HEK293T (cell line): ENCODE results near the gene CFH.
A peak's percentile ranks its signal among the peaks of the same experiment; 100 is the strongest.
"Not testable (repeated sequence)": the region's sequence is repeated elsewhere in the genome, so short reads cannot be mapped to it uniquely, and the experiment has no call there.

ENCODE experiments used
- CTCF ChIA-PET: fragments of 350-600 bp; formaldehyde crosslinking; extraction: SDS; loops from one replicate; lab custom pipeline; 2021; ENCODE audit warnings: antibody characterized with exemption, inconsistent platforms; lab: Yijun Ruan, JAX
- POLR2A ChIA-PET: fragments of 350-600 bp; formaldehyde crosslinking; extraction: SDS; loops from one replicate; lab custom pipeline; 2020; ENCODE audit warnings: antibody characterized with exemption, inconsistent platforms; lab: Yijun Ruan, JAX
- DNase-seq: peaks from one replicate; pipeline ENCODE4 v3.0.0; 2012; ENCODE audit warnings: mixed read lengths; ENCODE audit errors: extremely low spot score
- ARNT ChIP-seq: fragments of 450-650 bp; IDR thresholded peaks from 2 replicates; pipeline ENCODE4 v1.6.1; 2017; ENCODE audit warnings: mild to moderate bottlenecking
- BHLHE40 ChIP-seq: fragments of 450-650 bp; IDR thresholded peaks from 2 replicates; pipeline ENCODE4 v1.6.1; 2016; ENCODE audit warnings: mild to moderate bottlenecking, moderate library complexity, borderline replicate concordance
- CTBP1 ChIP-seq: fragments of 450-650 bp; IDR thresholded peaks from 2 replicates; pipeline ENCODE4 v1.6.1; 2016; ENCODE audit warnings: borderline replicate concordance
- ELF4 ChIP-seq: fragments of 450-650 bp; IDR thresholded peaks from 2 replicates; pipeline ENCODE4 v1.6.1; 2017; ENCODE audit warnings: antibody characterized with exemption
- FOXA1 ChIP-seq: fragments of 450-650 bp; IDR thresholded peaks from 2 replicates; pipeline ENCODE4 v1.6.1; 2016; ENCODE audit warnings: mild to moderate bottlenecking
- FOXK2 ChIP-seq: fragments of 450-650 bp; IDR thresholded peaks from 2 replicates; pipeline ENCODE4 v1.6.1; 2016; ENCODE audit warnings: mild to moderate bottlenecking
- FOXM1 ChIP-seq: fragments of 450-650 bp; IDR thresholded peaks from 2 replicates; pipeline ENCODE4 v1.6.1; 2017; ENCODE audit warnings: mild to moderate bottlenecking, borderline replicate concordance
- HDGF ChIP-seq: fragments of 450-650 bp; IDR thresholded peaks from 2 replicates; pipeline ENCODE4 v1.6.1; 2017; ENCODE audit warnings: antibody characterized with exemption, borderline replicate concordance
- L3MBTL2 ChIP-seq: fragments of 450-650 bp; conservative IDR thresholded peaks from 2 replicates; pipeline ENCODE4 v1.6.1; 2016; ENCODE audit warnings: mild to moderate bottlenecking
- LEF1 ChIP-seq: fragments of 450-650 bp; IDR thresholded peaks from 2 replicates; pipeline ENCODE4 v1.6.1; 2017; ENCODE audit warnings: mild to moderate bottlenecking, borderline replicate concordance
- NFRKB ChIP-seq: fragments of 450-650 bp; IDR thresholded peaks from 2 replicates; pipeline ENCODE4 v1.6.1; 2016; ENCODE audit warnings: mild to moderate bottlenecking, moderate library complexity
- PKNOX1 ChIP-seq: fragments of 450-650 bp; IDR thresholded peaks from 2 replicates; pipeline ENCODE4 v1.6.1; 2016
- SP1 ChIP-seq: fragments of 450-650 bp; IDR thresholded peaks from 2 replicates; pipeline ENCODE4 v1.6.1; 2017
- SUZ12 ChIP-seq: fragments of 450-650 bp; IDR thresholded peaks from 2 replicates; pipeline ENCODE4 v1.6.1; 2016; ENCODE audit warnings: mild to moderate bottlenecking
- TARDBP ChIP-seq: fragments of 450-650 bp; IDR thresholded peaks from 2 replicates; pipeline ENCODE4 v1.6.1; 2016
- ZNF384 ChIP-seq: fragments of 450-650 bp; IDR thresholded peaks from 2 replicates; pipeline ENCODE4 v1.6.1; 2016

The CFH gene

GRCh38 chr1:196690582-196690981, 38.7 kb downstream of the CFH start:
- DNase-seq: no peak
- ChIA-PET POLR2A (no interaction called here), CTCF (no interaction called here)
- TF ChIP-seq FOXA1 (no peak), FOXK2 (no peak), SUZ12 (no peak), BHLHE40 (no peak), NFRKB (no peak), CTBP1 (no peak), ZNF384 (no peak), SP1 (no peak)

- TF ChIP-seq TARDBP (no peak), ZNF384 (no peak), SP1 (no peak), BHLHE40 (no peak), CTBP1 (no peak), FOXK2 (no peak), NFRKB (no peak), FOXM1 (no peak), FOXA1 (no peak), SUZ12 (no peak), ARNT (no peak), PKNOX1 (no peak), HDGF (no peak)
- ChIA-PET CTCF (no interaction called here), POLR2A (no interaction called here)
These were observed 47.1 kb downstream of the CFH start for GRCh38 chr1:196698993-196699392.

DNA sequence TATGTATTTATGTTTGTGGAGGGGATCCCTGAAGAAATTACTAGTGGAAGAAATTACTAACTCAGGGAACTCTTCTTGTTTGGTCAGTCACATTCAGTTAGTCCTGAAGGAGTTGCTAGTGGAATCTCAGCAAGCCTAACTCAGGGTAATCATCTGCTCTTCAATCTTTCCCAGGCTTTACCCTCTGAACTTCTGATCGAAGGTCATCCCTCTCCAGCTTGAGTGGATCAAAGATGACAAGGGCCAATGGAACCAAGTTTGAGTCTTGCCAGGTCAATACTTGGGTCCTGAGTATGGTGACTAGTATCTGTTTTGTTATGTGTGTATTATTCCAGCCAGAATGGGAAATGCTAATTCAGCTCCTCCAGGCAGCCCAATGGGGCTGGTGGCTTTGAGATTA, 49.3 kb downstream of the CFH start:
- TF ChIP-seq TARDBP: no peak
- no peak for TF ChIP-seq FOXM1
- no peak for TF ChIP-seq CTBP1
- no peak for TF ChIP-seq L3MBTL2
- TF ChIP-seq SP1: no peak
- TF ChIP-seq HDGF: no peak
- no peak for TF ChIP-seq PKNOX1
- TF ChIP-seq ELF4: no peak
- no peak for TF ChIP-seq LEF1
- no peak for TF ChIP-seq BHLHE40
- no peak for TF ChIP-seq NFRKB
- TF ChIP-seq ARNT: no peak
- no peak for TF ChIP-seq ZNF384
- TF ChIP-seq SUZ12: no peak
- DNase-seq: no peak
- ChIA-PET POLR2A (no interaction called here), CTCF (no interaction called here)

More at GRCh38 chr1:196698993-196699392, 47.1 kb downstream of the CFH start:
- DNase-seq: no peak

- DNase-seq, CTCF ChIA-PET, POLR2A ChIA-PET: not testable (repeated sequence)
These were observed 58.0 kb downstream of the CFH start for GRCh38 chr1:196709892-196710291.

- DNase-seq: no peak
- ChIA-PET POLR2A (no interaction called here), CTCF (no interaction called here)
- TF ChIP-seq SP1 (no peak), SUZ12 (no peak), ARNT (no peak), NFRKB (no peak), ZNF384 (no peak), L3MBTL2 (no peak), FOXM1 (no peak), ELF4 (no peak), TARDBP (no peak), LEF1 (no peak), FOXA1 (no peak)
These were observed 66.0 kb downstream of the CFH start for GRCh38 chr1:196717868-196718267.

DNA sequence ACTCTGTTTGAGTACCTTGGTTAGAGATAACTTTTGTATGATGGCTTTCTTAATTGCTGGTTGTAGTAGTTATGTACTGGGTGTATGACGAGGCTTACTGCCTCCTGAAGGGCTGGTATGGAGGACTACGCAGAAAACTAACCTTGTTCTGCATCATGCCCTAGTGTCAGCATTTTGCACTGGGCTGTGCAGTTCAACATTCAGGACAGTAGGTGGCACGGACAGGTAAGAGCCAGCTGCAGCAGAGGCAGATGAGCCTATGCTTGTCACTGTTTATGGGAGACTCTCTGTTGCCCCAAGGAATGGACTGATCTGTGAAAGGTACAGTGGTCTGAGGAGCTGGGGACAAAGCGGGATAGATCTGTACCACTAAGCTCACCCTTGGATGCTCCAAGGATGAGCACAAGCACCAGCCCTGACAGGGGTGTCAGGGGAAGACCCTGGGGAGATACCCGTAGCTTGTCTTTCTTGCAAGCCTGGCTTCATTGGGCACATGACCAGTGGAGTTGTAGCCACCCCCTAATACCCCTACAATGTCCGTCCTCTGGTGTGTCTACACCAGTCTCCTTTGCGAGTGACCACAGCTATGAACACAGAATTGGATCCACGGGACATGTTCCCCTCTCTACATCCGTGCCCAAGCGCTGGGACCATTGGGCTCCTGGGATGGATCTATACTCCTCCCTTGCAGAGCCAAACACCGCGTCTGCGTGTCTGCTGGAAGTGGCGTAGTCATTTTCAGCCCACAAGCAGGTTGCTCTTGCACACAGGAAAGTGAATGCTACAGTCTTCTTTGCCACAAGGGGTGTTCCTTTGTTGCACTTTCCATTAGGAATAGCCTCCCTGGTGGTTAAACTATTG, 71.7 kb downstream of the CFH start:
- TF ChIP-seq FOXA1: no peak
- TF ChIP-seq ZNF384: no peak
- no peak for TF ChIP-seq HDGF
- no peak for TF ChIP-seq BHLHE40
- TF ChIP-seq ARNT: no peak
- TF ChIP-seq ELF4: no peak
- no peak for TF ChIP-seq CTBP1
- TF ChIP-seq L3MBTL2: no peak
- TF ChIP-seq LEF1: no peak
- TF ChIP-seq PKNOX1: no peak
- DNase-seq: peak; percentile 66
- POLR2A ChIA-PET: no interaction called here
- CTCF ChIA-PET: interaction anchor here (0.6 kb wide), 1 partner anchor 102 kb away, joined by 5 read pairs; no protein-coding TSS in a partner anchor

- DNase-seq: peak; percentile 13
- ChIA-PET CTCF (no interaction called here), POLR2A (no interaction called here)
- no peak for TF ChIP-seq ELF4
- no peak for TF ChIP-seq CTBP1
- TF ChIP-seq SP1: no peak
- no peak for TF ChIP-seq BHLHE40
- TF ChIP-seq FOXM1: no peak
- TF ChIP-seq PKNOX1: no peak
- no peak for TF ChIP-seq NFRKB
- TF ChIP-seq LEF1: no peak
- no peak for TF ChIP-seq SUZ12
- TF ChIP-seq FOXA1: no peak
- TF ChIP-seq ZNF384: no peak
- no peak for TF ChIP-seq TARDBP
- no peak for TF ChIP-seq L3MBTL2
- TF ChIP-seq HDGF: no peak
These were observed 80.7 kb downstream of the CFH start for GRCh38 chr1:196732526-196732925.
